ENCODE measurements around the gene ADRM1.

- no peak for TF ChIP-seq CTCF (IDR thresholded peaks at IDR 0.05)
- no peak for TF ChIP-seq CREM (CRISPR knock-in tag; IDR thresholded peaks at IDR 0.05)
- no peak for TF ChIP-seq CREB1 (CRISPR knock-in tag; IDR thresholded peaks at IDR 0.05)
- no peak for TF ChIP-seq NFYB (CRISPR knock-in tag; conservative IDR thresholded peaks at IDR 0.05; ENCODE audit: low read depth)
These were observed 786 bp downstream of the ADRM1 start for GRCh38 chr20:62303340-62304226.
